Measurements from ENCODE around the gene MAVS.
A peak's percentile ranks its signal among the peaks of the same experiment; 100 is the strongest.
"Not testable (repeated sequence)": the region's sequence is repeated elsewhere in the genome, so short reads cannot be mapped to it uniquely, and the experiment has no call there.

Gene MAVS

GRCh38 chr20:3906744-3907721 lies 60.4 kb downstream of the MAVS start:
- peaks cover 56% of the 10 kb centered on the region for H3K4me1 Mint-ChIP-seq (ENCODE audit: low read depth)
- H3K4me3 Mint-ChIP-seq; intact Hi-C loops (cut with micrococcal nuclease); H3K27me3 Mint-ChIP-seq; H3K27ac Mint-ChIP-seq; H3K9me3 Mint-ChIP-seq: not testable (repeated sequence)
- peaks cover 65% of the 10 kb centered on the region for H3K36me3 Mint-ChIP-seq (ENCODE audit: low read depth)

GRCh38 chr20:3908667-3909066 lies 62.0 kb downstream of the MAVS start:
- Mint-ChIP-seq H3K4me1 (ENCODE audit: low read depth) (peaks cover 53% of the 10 kb centered on the region), H3K27me3 (no peaks in the 10 kb centered on the region), H3K4me3 (no peak overlapping the region), H3K27ac (peak overlapping the region; percentile 10), H3K36me3 (ENCODE audit: low read depth) (peaks cover 72% of the 10 kb centered on the region), H3K9me3 (no peaks in the 10 kb centered on the region)
- intact Hi-C loops (cut with micrococcal nuclease): loop anchor here (2.0 kb wide), 1 partner anchor 16 kb away; no protein-coding TSS in a partner anchor

- no peaks in the 10 kb centered on the region for H3K27me3 Mint-ChIP-seq
- H3K36me3 Mint-ChIP-seq (ENCODE audit: low read depth): peaks cover 80% of the 10 kb centered on the region
- H3K9me3 Mint-ChIP-seq: no peaks in the 10 kb centered on the region
- no peak overlapping the region for H3K27ac Mint-ChIP-seq
- intact Hi-C loops (cut with micrococcal nuclease): loop anchor here (2.0 kb wide), 1 partner anchor 15 kb away; no protein-coding TSS in a partner anchor
- H3K4me3 Mint-ChIP-seq: no peak overlapping the region
- H3K4me1 Mint-ChIP-seq (ENCODE audit: low read depth): peaks cover 55% of the 10 kb centered on the region
Observed at GRCh38 chr20:3909952-3910366, 63.3 kb downstream of the MAVS start.

- no peaks in the 10 kb centered on the region for H3K27me3 Mint-ChIP-seq
- H3K4me1 Mint-ChIP-seq (ENCODE audit: low read depth): peaks cover 60% of the 10 kb centered on the region
- no peak overlapping the region for H3K4me3 Mint-ChIP-seq
- H3K27ac Mint-ChIP-seq: no peak overlapping the region
- H3K36me3 Mint-ChIP-seq (ENCODE audit: low read depth): peaks cover 86% of the 10 kb centered on the region
- intact Hi-C loops (cut with micrococcal nuclease): no loop called here
- no peaks in the 10 kb centered on the region for H3K9me3 Mint-ChIP-seq
Observed at GRCh38 chr20:3910853-3911252, 64.2 kb downstream of the MAVS start.

GRCh38 chr20:3911956-3912355 lies 65.3 kb downstream of the MAVS start:
- H3K4me3 Mint-ChIP-seq: no peak overlapping the region
- intact Hi-C loops (cut with micrococcal nuclease): no loop called here
- H3K27me3 Mint-ChIP-seq: no peaks in the 10 kb centered on the region
- H3K4me1 Mint-ChIP-seq (ENCODE audit: low read depth): peaks cover 64% of the 10 kb centered on the region
- H3K9me3 Mint-ChIP-seq: no peaks in the 10 kb centered on the region
- H3K27ac Mint-ChIP-seq: no peak overlapping the region
- H3K36me3 Mint-ChIP-seq (ENCODE audit: low read depth): peaks cover 97% of the 10 kb centered on the region

- H3K4me1 Mint-ChIP-seq (ENCODE audit: low read depth): peaks cover 60% of the 10 kb centered on the region
- no peaks in the 10 kb centered on the region for H3K9me3 Mint-ChIP-seq
- no peaks in the 10 kb centered on the region for H3K27me3 Mint-ChIP-seq
- H3K27ac Mint-ChIP-seq: no peak overlapping the region
- H3K4me3 Mint-ChIP-seq: no peak overlapping the region
- intact Hi-C loops (cut with micrococcal nuclease): no loop called here
- H3K36me3 Mint-ChIP-seq (ENCODE audit: low read depth): peaks cover 98% of the 10 kb centered on the region
Observed at GRCh38 chr20:3914446-3914845, 67.8 kb downstream of the MAVS start.

- H3K4me1 Mint-ChIP-seq (ENCODE audit: low read depth): peaks cover 60% of the 10 kb centered on the region
- peak overlapping the region; percentile 34 for H3K27ac Mint-ChIP-seq
- H3K27me3 Mint-ChIP-seq: no peaks in the 10 kb centered on the region
- H3K4me3 Mint-ChIP-seq: no peak overlapping the region
- H3K9me3 Mint-ChIP-seq: no peaks in the 10 kb centered on the region
- peaks cover 97% of the 10 kb centered on the region for H3K36me3 Mint-ChIP-seq (ENCODE audit: low read depth)
- intact Hi-C loops (cut with micrococcal nuclease): no loop called here
Observed at GRCh38 chr20:3915691-3916090, 69.1 kb downstream of the MAVS start.

- Mint-ChIP-seq H3K27me3 (no peaks in the 10 kb centered on the region), H3K4me3 (no peak overlapping the region), H3K9me3 (no peaks in the 10 kb centered on the region), H3K27ac (no peak overlapping the region), H3K36me3 (ENCODE audit: low read depth) (peaks cover 97% of the 10 kb centered on the region), H3K4me1 (ENCODE audit: low read depth) (peaks cover 60% of the 10 kb centered on the region)
- intact Hi-C loops (cut with micrococcal nuclease): no loop called here
Observed at GRCh38 chr20:3916364-3916763, 69.7 kb downstream of the MAVS start.

- H3K27ac Mint-ChIP-seq: no peak overlapping the region
Observed at GRCh38 chr20:3919352-3919751, 72.7 kb downstream of the MAVS start.

GRCh38 chr20:3922223-3922982 lies 75.8 kb downstream of the MAVS start:
- peak overlapping the region; percentile 69 for H3K27ac Mint-ChIP-seq
- H3K4me1 Mint-ChIP-seq (ENCODE audit: low read depth): peaks cover 69% of the 10 kb centered on the region
- peaks cover 96% of the 10 kb centered on the region for H3K36me3 Mint-ChIP-seq (ENCODE audit: low read depth)
- no peaks in the 10 kb centered on the region for H3K27me3 Mint-ChIP-seq
- no peaks in the 10 kb centered on the region for H3K9me3 Mint-ChIP-seq
- no peak overlapping the region for H3K4me3 Mint-ChIP-seq
- intact Hi-C loops (cut with micrococcal nuclease): no loop called here

More at GRCh38 chr20:3919352-3919751, 72.7 kb downstream of the MAVS start:
- no peaks in the 10 kb centered on the region for H3K9me3 Mint-ChIP-seq
- intact Hi-C loops (cut with micrococcal nuclease): no loop called here
- no peaks in the 10 kb centered on the region for H3K27me3 Mint-ChIP-seq
- no peak overlapping the region for H3K4me3 Mint-ChIP-seq
- peaks cover 67% of the 10 kb centered on the region for H3K4me1 Mint-ChIP-seq (ENCODE audit: low read depth)
- H3K36me3 Mint-ChIP-seq (ENCODE audit: low read depth): peaks cover 97% of the 10 kb centered on the region

- peak overlapping the region; percentile 69 for H3K27ac Mint-ChIP-seq
- peaks cover 94% of the 10 kb centered on the region for H3K36me3 Mint-ChIP-seq (ENCODE audit: low read depth)
- H3K9me3 Mint-ChIP-seq: no peaks in the 10 kb centered on the region
- no peaks in the 10 kb centered on the region for H3K27me3 Mint-ChIP-seq
- H3K4me3 Mint-ChIP-seq: no peak overlapping the region
- H3K4me1 Mint-ChIP-seq (ENCODE audit: low read depth): peaks cover 74% of the 10 kb centered on the region
- intact Hi-C loops (cut with micrococcal nuclease): no loop called here
Observed at GRCh38 chr20:3922983-3923339, 76.3 kb downstream of the MAVS start.

- Mint-ChIP-seq H3K4me3 (peak overlapping the region; percentile 24), H3K27me3 (no peaks in the 10 kb centered on the region), H3K4me1 (ENCODE audit: low read depth) (peaks cover 74% of the 10 kb centered on the region), H3K9me3 (no peaks in the 10 kb centered on the region), H3K27ac (peak overlapping the region; percentile 69), H3K36me3 (ENCODE audit: low read depth) (peaks cover 90% of the 10 kb centered on the region)
- intact Hi-C loops (cut with micrococcal nuclease): loop anchor here (2.0 kb wide), 2 partner anchors 15 to 23 kb away; no protein-coding TSS in a partner anchor
Observed at GRCh38 chr20:3923818-3924217, 77.2 kb downstream of the MAVS start.

GRCh38 chr20:3924304-3925112 lies 77.9 kb downstream of the MAVS start:
- peak overlapping the region; percentile 69 for H3K27ac Mint-ChIP-seq
- no peaks in the 10 kb centered on the region for H3K27me3 Mint-ChIP-seq
- peaks cover 83% of the 10 kb centered on the region for H3K36me3 Mint-ChIP-seq (ENCODE audit: low read depth)
- H3K4me3 Mint-ChIP-seq: no peak overlapping the region
- intact Hi-C loops (cut with micrococcal nuclease): loop anchor here (2.0 to 5.0 kb wide), 4 partner anchors 16 to 158 kb away; no protein-coding TSS in a partner anchor
- H3K4me1 Mint-ChIP-seq (ENCODE audit: low read depth): peaks cover 76% of the 10 kb centered on the region
- no peaks in the 10 kb centered on the region for H3K9me3 Mint-ChIP-seq
